GM12878 (cell line): ENCODE measurements around the gene SLC25A33. TPM values are rescaled to one million over a fixed set of nuclear protein-coding genes. Genes with fewer than 3 reads are reported as not detected.

Source experiments
- ATAC-seq: fragments of 200-7000 bp; cut with Tn5 transposase; 3 replicates; pipeline ENCODE4 v1.9.1; 2020; ENCODE audit warnings: mild to moderate bottlenecking, moderate library complexity
- BruUV-seq: library from RNA; stranded (reverse); fragments of 400-500 nt; replicated peaks from 2 replicates; lab custom pipeline; 2021; lab: Mats Ljungman, UMichigan
- CTCF ChIA-PET: fragments of 300-600 bp; sonication (Branson Sonifier 250); formaldehyde crosslinking; extraction: SDS; loops from one replicate; lab custom pipeline; 2021; ENCODE audit warnings: inconsistent platforms; lab: Yijun Ruan, JAX
- POLR2A ChIA-PET: fragments of 350-600 bp; formaldehyde crosslinking; extraction: SDS; loops from one replicate; lab custom pipeline; 2021; ENCODE audit warnings: inconsistent platforms; lab: Charles Lee
- RAD21 ChIA-PET: fragments of 300-600 bp; sonication (Branson Sonifier 250); formaldehyde crosslinking; loops from one replicate; lab custom pipeline; 2023; ENCODE audit warnings: antibody characterized with exemption; ENCODE audit not compliant: unreplicated experiment; lab: Charles Lee
- SMC1A ChIA-PET: fragments of 300-600 bp; sonication (Branson Sonifier 250); formaldehyde crosslinking; loops from one replicate; lab custom pipeline; 2023; ENCODE audit not compliant: unreplicated experiment, uncharacterized antibody; lab: Charles Lee
- DNase-seq: peaks from one replicate; pipeline ENCODE4 v3.0.0-alpha.2; 2011; ENCODE audit warnings: low read depth, low spot score
- FAIRE-seq: peaks from 3 replicates; lab custom pipeline; 2011; peaks lifted over from hg19 to GRCh38; lab: Jason Lieb, UNC
- H2AFZ ChIP-seq: 2 replicates; pipeline ENCODE4 v1.6.0; 2011; ENCODE audit warnings: low read depth, low read length, control low read depth; ENCODE audit not compliant: control insufficient read depth
- H3K27ac ChIP-seq: 2 replicates; pipeline ENCODE4 v1.5.1; 2011; ENCODE audit warnings: control low read depth; ENCODE audit not compliant: control insufficient read depth, insufficient read depth
- H3K27me3 ChIP-seq, 2 experiments: replicated peaks in 1 of 2; 2 replicates each; pipeline versions ENCODE4 v1.6.0 to v1.6.1; 2011; ENCODE audit warnings: low read length in 1 of 2; ENCODE audit not compliant: control insufficient read depth in 2 of 2, insufficient read depth in 2 of 2
- H3K36me3 ChIP-seq, 2 experiments: 2 replicates each; pipeline ENCODE4 v1.5.1; 2011; ENCODE audit warnings: low read length in 1 of 2; ENCODE audit not compliant: control insufficient read depth in 2 of 2, insufficient read depth in 2 of 2
- H3K4me1 ChIP-seq: 2 replicates; pipeline ENCODE4 v1.6.1; 2011; ENCODE audit warnings: mild to moderate bottlenecking, low read length, moderate library complexity, mixed read lengths; ENCODE audit not compliant: control insufficient read depth, insufficient read depth
- H3K4me2 ChIP-seq: 2 replicates; pipeline ENCODE4 v1.6.0; 2011; ENCODE audit warnings: control low read depth; ENCODE audit not compliant: control insufficient read depth, insufficient read depth
- H3K4me3 ChIP-seq: fragments of 200-600 bp; sonication (generic); 2 replicates; pipeline ENCODE4 v1.5.1; 2016
- H3K79me2 ChIP-seq: 2 replicates; pipeline ENCODE4 v1.6.0; 2011; ENCODE audit warnings: low read length; ENCODE audit not compliant: control insufficient read depth, insufficient read depth
- H3K9ac ChIP-seq: 2 replicates; pipeline ENCODE4 v1.8.0; 2011; ENCODE audit warnings: low read length, control low read depth, mixed read lengths; ENCODE audit not compliant: control insufficient read depth, insufficient read depth
- H3K9me3 ChIP-seq: replicated peaks from 3 replicates; pipeline ENCODE4 v1.5.1; 2011; ENCODE audit warnings: mild to moderate bottlenecking, low read length; ENCODE audit not compliant: control insufficient read depth, insufficient read depth
- H4K20me1 ChIP-seq: 2 replicates; pipeline ENCODE4 v1.6.0; 2011; ENCODE audit not compliant: control insufficient read depth, insufficient read depth
- CBFB ChIP-seq: IDR thresholded peaks from 2 replicates; pipeline ENCODE4 v1.6.1; 2016; ENCODE audit warnings: antibody characterized with exemption, low read depth
- CHD2 ChIP-seq: IDR thresholded peaks from 2 replicates; pipeline ENCODE4 v1.6.1; 2011; ENCODE audit warnings: low read depth, low read length, improper control_type of control experiment, borderline replicate concordance
- FOXK2 ChIP-seq: fragments of 450-650 bp; IDR thresholded peaks from 2 replicates; pipeline ENCODE4 v1.6.1; 2017; ENCODE audit warnings: mild to moderate bottlenecking, moderate library complexity
- IRF4 ChIP-seq: IDR thresholded peaks from 2 replicates; pipeline ENCODE4 v1.6.1; 2011; ENCODE audit warnings: low read depth, low read length
- MLLT1 ChIP-seq: fragments of 450-650 bp; IDR thresholded peaks from 2 replicates; pipeline ENCODE4 v1.6.1; 2016; ENCODE audit warnings: mild to moderate bottlenecking
- NFIC ChIP-seq: IDR thresholded peaks from 2 replicates; pipeline ENCODE4 v1.6.1; 2012; ENCODE audit warnings: low read depth, mild to moderate bottlenecking, inconsistent platforms, low read length, moderate library complexity
- NR2C2 ChIP-seq: IDR thresholded peaks from 2 replicates; pipeline ENCODE4 v1.6.1; 2011; ENCODE audit warnings: borderline replicate concordance, low read depth; ENCODE audit not compliant: control insufficient read depth, insufficient read length
- NR2F1 ChIP-seq: fragments of 450-650 bp; conservative IDR thresholded peaks from 2 replicates; pipeline ENCODE4 v1.6.1; 2017; ENCODE audit warnings: mild to moderate bottlenecking
- RCOR1 ChIP-seq: conservative IDR thresholded peaks from 2 replicates; pipeline ENCODE4 v1.6.1; 2012; ENCODE audit warnings: low read depth, low read length, improper control_type of control experiment
- SPI1 ChIP-seq: IDR thresholded peaks from 2 replicates; pipeline ENCODE4 v1.6.1; 2011; ENCODE audit warnings: low read depth, mild to moderate bottlenecking, low read length, moderate library complexity, borderline replicate concordance; ENCODE audit not compliant: insufficient read depth
- TBL1XR1 ChIP-seq: IDR thresholded peaks from 2 replicates; pipeline ENCODE4 v1.6.1; 2012; ENCODE audit warnings: low read depth, low read length, improper control_type of control experiment
- ZBED1 ChIP-seq: IDR thresholded peaks from 2 replicates; pipeline ENCODE4 v1.6.1; 2016; ENCODE audit warnings: borderline replicate concordance
- WGBS: methylation state at CpG from one replicate; pipeline ENCODE4 v1.1.6; 2016; ENCODE audit warnings: low lambda C conversion rate; ENCODE audit not compliant: insufficient replicate concordance, insufficient coverage; ENCODE audit errors: missing lambda C conversion rate; 5-methylcytosine and 5-hydroxymethylcytosine counted together
- in situ Hi-C: fragments of 300-500 bp; cut with MboI; formaldehyde crosslinking; loops from 9 replicates; pipeline ENCODE4 v1.14.3; 2018; ENCODE audit warnings: mixed read lengths
- intact Hi-C: fragments of 100-400 bp; cut with micrococcal nuclease; formaldehyde crosslinking; loops from one replicate; pipeline ENCODE4 v1.14.2; 2022; ENCODE audit not compliant: unreplicated experiment
- polyA plus RNA-seq, 11 experiments: library from polyadenylated mRNA; depleted of rRNA in 4 of 11; unstranded in 6 of 11; stranded (reverse) in 5 of 11; fragments of >200 nt; fragmentation: Nextera tagmentation in 4 of 11; fragmentation: Illumina TruSeq in 1 of 11; extraction: Ambion mirVana in 4 of 11; extraction: Trizol in 1 of 11; gene quantifications; 1 replicate in 1 of 11; 2 replicates in 10 of 11; pipeline versions ENCODE4 v1.2.1 to v1.2.3, GENCODE V29; 2011 to 2016; ENCODE audit warnings: inconsistent platforms in 2 of 11, missing spikeins in 2 of 11, low read depth in 1 of 11
- total RNA-seq, 4 experiments: library from RNA; depleted of rRNA in 3 of 4; stranded (reverse); fragments of >200 nt in 3 of 4; fragmentation: Illumina TruSeq in 1 of 4; extraction: Trizol in 1 of 4; gene quantifications; 2 replicates each; pipeline versions ENCODE4 v1.2.1 to v1.2.3, GENCODE V29; 2013 to 2021

Gene SLC25A33
- total and polyA plus RNA-seq, 10 of the 15 experiments (the other 5 are each of a cell fraction or from before 2014, with no cell fraction given) = 1.7 to 11.2 (median 8.4) TPM

DNA sequence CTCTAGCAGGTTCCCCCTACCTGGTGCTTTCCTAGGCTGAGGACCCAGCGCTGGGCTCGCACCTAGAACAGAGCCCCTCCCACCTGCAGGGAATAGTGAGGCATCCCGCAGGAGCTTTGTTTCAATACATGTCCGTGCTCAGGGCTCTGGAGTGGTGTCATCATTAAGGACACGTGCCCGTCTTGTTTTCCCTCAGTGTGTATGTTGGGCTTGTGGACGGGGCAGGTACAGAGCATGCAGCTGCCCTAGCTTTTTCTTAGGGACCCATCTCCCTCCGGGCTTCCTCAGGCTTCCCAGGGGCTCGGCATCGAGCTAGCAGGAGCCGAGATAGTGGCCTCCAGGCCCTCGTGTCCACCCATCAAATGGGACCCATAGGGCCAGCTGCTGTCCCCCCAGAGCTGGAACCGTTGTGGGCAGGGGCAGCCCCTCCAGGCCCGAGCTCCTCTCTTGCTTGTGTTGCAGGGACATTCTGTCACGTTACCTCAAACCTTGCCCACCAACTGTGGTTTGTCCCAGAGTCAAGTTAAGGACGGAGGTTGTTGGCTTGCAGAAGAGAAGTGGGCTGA is 53.3 kb downstream of the SLC25A33 start:
- ATAC-seq (no peak), DNase-seq (no peak), FAIRE-seq (no peak)
- peak overlapping the region; percentile 58; the same call in 1 of the 2 replicates for H3K27ac ChIP-seq
- peak overlapping the region; percentile 34 for H3K4me3 ChIP-seq
- peaks cover 3% of the 10 kb centered on the region; the same call in 1 of the 2 replicates for H4K20me1 ChIP-seq
- no peaks in the 10 kb centered on the region for H3K27me3 ChIP-seq
- no peak overlapping the region for H3K9ac ChIP-seq
- ChIA-PET SMC1A (interaction anchor here (0.6 kb wide), 2 partner anchors 33 to 62 kb away, joined by 3 read pairs; no protein-coding TSS in a partner anchor), RAD21 (interaction anchor here (1.2 to 2.5 kb wide), 2 partner anchors 24 to 34 kb away, joined by 5 to 13 read pairs; no protein-coding TSS in a partner anchor), POLR2A (no interaction called here), CTCF (interaction anchor here (0.7 to 4.9 kb wide), 8 partner anchors 9 to 222 kb away, joined by 3 to 37 read pairs (median 3); no protein-coding TSS in a partner anchor)
- intact Hi-C loops = no loop called here
- H3K79me2 ChIP-seq = peaks cover 54% of the 10 kb centered on the region
- 69% methylated on average over 16 of the region's 16 CpGs for WGBS
- no peak overlapping the region for H2AFZ ChIP-seq
- in situ Hi-C loops = no loop called here
- no peaks in the 10 kb centered on the region for H3K9me3 ChIP-seq
- no peak for TF ChIP-seq CBFB
- no peak for TF ChIP-seq FOXK2
- no peak for TF ChIP-seq ZBED1
- no peak for TF ChIP-seq MLLT1
- TF ChIP-seq NR2F1 = no peak
- TF ChIP-seq NFIC = no peak
- no peak for TF ChIP-seq SPI1
- TF ChIP-seq NR2C2 = no peak
- no peak for TF ChIP-seq RCOR1
- no peak for TF ChIP-seq TBL1XR1
- no peak for TF ChIP-seq IRF4
- no peak for TF ChIP-seq CHD2
- peaks cover 3 to 6% of the 10 kb centered on the region in 2 experiments; a peak in 3 of 4 replicates for H3K36me3 ChIP-seq
- peaks cover 28% of the 10 kb centered on the region for H3K4me1 ChIP-seq
- BruUV-seq = no TSS peak
- peak overlapping the region; percentile 76 for H3K4me2 ChIP-seq
